ENCODE measurements around the gene PRKAR1A.
"Not testable (repeated sequence)": the region's sequence is repeated elsewhere in the genome, so short reads cannot be mapped to it uniquely, and the experiment has no call there.

PRKAR1A gene

DNA sequence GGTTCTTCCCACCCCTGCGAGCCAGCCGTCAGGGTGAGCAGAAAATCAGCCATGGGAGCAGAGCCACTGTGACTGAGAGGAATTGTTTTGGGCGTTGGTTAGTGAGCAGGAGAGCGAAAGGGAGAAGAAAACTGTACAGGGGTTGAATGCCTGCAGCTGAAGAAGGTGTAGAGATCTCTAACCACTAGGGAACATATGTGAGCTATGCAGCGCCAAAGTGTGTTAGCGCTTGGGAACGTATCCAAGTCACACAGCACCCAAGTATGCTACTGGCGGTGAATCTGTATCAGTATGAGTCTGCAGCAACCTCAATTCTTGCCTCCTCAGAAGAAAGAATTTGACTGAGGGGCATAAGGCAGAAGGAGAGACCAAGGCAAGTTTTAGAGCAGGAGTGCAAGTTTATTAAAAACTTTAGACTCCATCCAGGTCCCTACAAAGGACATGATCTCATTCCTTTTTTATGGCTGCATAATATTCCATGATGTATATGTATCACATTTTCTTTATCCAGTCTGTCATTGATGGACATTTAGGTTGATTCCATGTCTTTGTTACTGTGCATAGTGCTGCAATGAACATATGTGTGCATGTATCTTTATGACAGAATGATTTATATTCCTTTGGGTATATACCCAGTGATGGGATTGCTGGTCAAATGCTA lies 19.7 kb upstream of the PRKAR1A start:
- not testable (repeated sequence) for H3K36me3 ChIP-seq (ENCODE audit: control insufficient read depth, insufficient read depth, low read length); H3K4me1 ChIP-seq (ENCODE audit: control insufficient read depth, insufficient read depth, low read length); H3K27ac ChIP-seq (ENCODE audit: low read depth, low read length); H3K9me3 ChIP-seq (ENCODE audit: control insufficient read depth, insufficient read depth, low read depth, low read length); H3K9ac ChIP-seq (ENCODE audit: low read length); H3K27me3 ChIP-seq (ENCODE audit: control insufficient read depth, insufficient read depth, low read length); H3K4me3 ChIP-seq (ENCODE audit: low read depth, low read length)

DNA sequence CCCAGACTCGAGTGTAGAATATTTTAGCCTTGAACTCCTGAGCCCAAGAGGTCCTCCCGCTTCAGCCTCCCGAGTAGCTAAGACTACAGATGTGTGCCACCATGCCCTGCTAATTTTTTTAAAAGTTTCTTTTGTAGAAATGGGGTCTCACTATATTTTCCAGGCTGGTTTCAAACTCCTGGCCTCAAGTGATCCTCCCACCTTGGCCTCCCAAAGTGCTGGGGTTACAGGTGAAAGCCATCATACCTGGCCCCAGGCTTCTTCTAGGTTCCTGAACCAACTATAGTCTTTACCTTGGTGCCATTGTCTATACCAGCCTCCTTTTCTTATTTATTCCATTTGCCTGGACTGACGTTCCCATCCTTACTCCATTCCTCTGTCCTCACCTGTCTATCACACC lies 17.1 kb upstream of the PRKAR1A start:
- H3K36me3 ChIP-seq (ENCODE audit: control insufficient read depth, insufficient read depth, low read length): no peaks in the 10 kb centered on the region
- no peak overlapping the region for H3K9ac ChIP-seq (ENCODE audit: low read length)
- peaks cover 6% of the 10 kb centered on the region; the same call in 1 of the 2 replicates for H3K9me3 ChIP-seq (ENCODE audit: control insufficient read depth, insufficient read depth, low read depth, low read length)
- no peaks in the 10 kb centered on the region for H3K27me3 ChIP-seq (ENCODE audit: control insufficient read depth, insufficient read depth, low read length)
- no peak overlapping the region for H3K4me3 ChIP-seq (ENCODE audit: low read depth, low read length)
- no peaks in the 10 kb centered on the region for H3K4me1 ChIP-seq (ENCODE audit: control insufficient read depth, insufficient read depth, low read length)
- no peak overlapping the region for H3K27ac ChIP-seq (ENCODE audit: low read depth, low read length)

DNA sequence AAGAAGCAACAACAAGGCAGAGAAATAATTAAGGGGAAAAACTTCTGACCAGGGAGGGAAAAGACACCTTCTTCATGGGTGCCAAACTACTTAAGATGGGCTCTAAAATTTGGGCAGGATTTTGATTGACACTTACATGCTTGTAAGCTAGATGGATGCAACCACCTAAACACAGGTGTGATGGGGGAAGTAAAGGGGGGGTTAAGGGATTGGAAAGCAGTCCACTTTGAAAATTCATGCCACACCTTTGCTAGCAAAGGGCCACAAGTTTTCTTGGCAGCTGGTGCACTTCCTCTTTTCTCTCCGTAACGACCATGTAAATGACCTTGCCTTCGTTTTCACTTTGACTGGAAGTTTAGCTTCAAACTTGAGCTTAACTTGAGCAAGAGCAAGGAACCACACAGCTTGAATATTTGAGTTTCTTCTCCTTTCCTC lies 14.3 kb upstream of the PRKAR1A start:
- no peak overlapping the region for H3K9ac ChIP-seq (ENCODE audit: low read length)
- no peak overlapping the region for H3K4me3 ChIP-seq (ENCODE audit: low read depth, low read length)
- no peaks in the 10 kb centered on the region for H3K36me3 ChIP-seq (ENCODE audit: control insufficient read depth, insufficient read depth, low read length)
- no peak overlapping the region for H3K27ac ChIP-seq (ENCODE audit: low read depth, low read length)
- no peaks in the 10 kb centered on the region for H3K4me1 ChIP-seq (ENCODE audit: control insufficient read depth, insufficient read depth, low read length)
- no peaks in the 10 kb centered on the region for H3K27me3 ChIP-seq (ENCODE audit: control insufficient read depth, insufficient read depth, low read length)
- peaks cover 6% of the 10 kb centered on the region; the same call in 1 of the 2 replicates for H3K9me3 ChIP-seq (ENCODE audit: control insufficient read depth, insufficient read depth, low read depth, low read length)

DNA sequence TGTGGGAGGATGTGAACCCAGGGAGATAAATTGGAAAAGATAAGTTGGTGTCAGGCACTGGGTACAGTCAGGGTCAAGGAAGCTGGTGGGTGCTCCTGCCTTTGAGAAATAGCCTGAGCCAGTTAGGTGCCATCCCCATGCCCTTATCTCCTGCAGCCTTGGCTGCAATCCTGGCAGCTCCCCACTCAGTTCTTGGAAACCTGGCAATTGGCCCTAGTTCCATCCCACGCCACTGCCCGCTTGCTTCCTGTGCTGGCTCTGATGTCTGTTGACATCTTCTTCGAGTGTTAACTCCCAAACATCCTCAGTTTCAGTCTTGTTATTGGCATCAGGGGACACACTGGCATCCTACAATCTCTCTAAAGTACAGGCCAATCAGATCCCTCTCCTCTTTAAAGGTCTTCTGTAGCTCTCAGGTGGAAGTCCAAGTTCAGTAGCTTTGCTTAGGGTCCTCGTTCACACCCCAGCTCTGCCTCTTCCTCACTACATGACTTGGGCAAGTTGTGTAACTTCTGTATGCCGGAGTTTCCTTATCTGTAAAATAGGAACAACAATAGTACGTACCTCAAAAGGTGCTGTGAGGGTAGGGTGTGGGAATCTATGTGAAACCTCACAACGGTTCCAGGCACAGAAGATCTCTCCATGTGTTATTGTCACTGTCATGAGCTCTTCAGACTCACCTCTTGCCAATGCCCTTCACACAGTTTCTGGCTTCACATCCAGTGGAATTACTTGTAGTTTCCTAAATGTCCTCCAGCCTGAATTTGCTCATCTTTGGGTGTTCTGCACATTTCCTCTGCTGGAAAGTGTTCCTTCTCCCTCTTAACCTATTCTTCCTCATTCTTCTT lies 13.5 kb upstream of the PRKAR1A start:
- H3K9ac ChIP-seq (ENCODE audit: low read length): no peak overlapping the region
- no peak overlapping the region for H3K27ac ChIP-seq (ENCODE audit: low read depth, low read length)

DNA sequence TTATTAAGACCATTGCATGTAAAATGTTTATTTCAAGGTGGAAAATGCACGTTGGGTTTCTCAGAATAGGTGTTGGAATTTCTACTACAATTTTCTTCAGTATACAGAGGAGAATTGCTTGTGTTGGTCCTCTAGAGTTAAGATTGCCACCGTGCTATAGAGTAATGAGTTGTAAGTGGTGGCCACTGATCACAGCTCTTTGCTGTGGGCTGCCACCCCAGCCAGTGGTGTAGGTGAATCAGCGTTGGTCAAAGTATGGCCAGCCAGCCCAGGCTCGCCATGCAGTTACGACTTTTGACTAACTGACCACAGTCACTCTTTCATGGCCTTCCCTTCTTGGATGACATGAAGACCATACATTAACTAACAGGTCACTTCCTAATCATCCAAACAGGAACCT lies 12.6 kb upstream of the PRKAR1A start:
- H3K4me3 ChIP-seq (ENCODE audit: low read depth, low read length): no peak overlapping the region
- H3K27ac ChIP-seq (ENCODE audit: low read depth, low read length): no peak overlapping the region
- no peaks in the 10 kb centered on the region for H3K36me3 ChIP-seq (ENCODE audit: control insufficient read depth, insufficient read depth, low read length)
- H3K9me3 ChIP-seq (ENCODE audit: control insufficient read depth, insufficient read depth, low read depth, low read length): peaks cover 6% of the 10 kb centered on the region; the same call in 1 of the 2 replicates
- H3K9ac ChIP-seq (ENCODE audit: low read length): no peak overlapping the region
- H3K4me1 ChIP-seq (ENCODE audit: control insufficient read depth, insufficient read depth, low read length): no peaks in the 10 kb centered on the region
- H3K27me3 ChIP-seq (ENCODE audit: control insufficient read depth, insufficient read depth, low read length): no peaks in the 10 kb centered on the region

More for the DNA sequence above, 13.5 kb upstream of the PRKAR1A start:
- Histone ChIP-seq H3K27me3 (ENCODE audit: control insufficient read depth, insufficient read depth, low read length) (no peaks in the 10 kb centered on the region), H3K36me3 (ENCODE audit: control insufficient read depth, insufficient read depth, low read length) (no peaks in the 10 kb centered on the region), H3K4me3 (ENCODE audit: low read depth, low read length) (no peak overlapping the region), H3K4me1 (ENCODE audit: control insufficient read depth, insufficient read depth, low read length) (no peaks in the 10 kb centered on the region), H3K9me3 (ENCODE audit: control insufficient read depth, insufficient read depth, low read depth, low read length) (peaks cover 6% of the 10 kb centered on the region; the same call in 1 of the 2 replicates)

DNA sequence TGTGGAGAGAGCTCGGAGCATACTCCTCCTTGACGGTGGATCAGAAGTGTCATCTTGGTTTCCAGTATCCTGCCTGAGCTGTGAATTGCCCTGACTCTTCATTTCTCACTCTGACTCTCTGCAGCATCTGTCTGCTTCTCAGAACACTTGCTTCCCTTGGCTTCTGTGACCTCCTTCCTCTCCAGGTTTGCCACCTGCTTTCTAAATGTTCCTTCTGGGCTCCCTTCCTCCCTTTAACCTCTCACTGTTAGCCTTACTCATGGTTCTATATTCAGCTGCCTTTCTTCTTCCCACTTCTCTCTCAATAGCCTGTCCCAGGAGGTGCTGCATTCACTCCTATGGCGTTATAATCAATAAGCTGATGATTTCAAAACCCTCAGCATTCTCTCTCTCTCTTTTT lies 11.2 kb upstream of the PRKAR1A start:
- H3K9ac ChIP-seq (ENCODE audit: low read length): no peak overlapping the region
- H3K4me3 ChIP-seq (ENCODE audit: low read depth, low read length): no peak overlapping the region
- H3K9me3 ChIP-seq (ENCODE audit: control insufficient read depth, insufficient read depth, low read depth, low read length): peaks cover 4% of the 10 kb centered on the region; the same call in 1 of the 2 replicates
- H3K4me1 ChIP-seq (ENCODE audit: control insufficient read depth, insufficient read depth, low read length): no peaks in the 10 kb centered on the region
- H3K27me3 ChIP-seq (ENCODE audit: control insufficient read depth, insufficient read depth, low read length): no peaks in the 10 kb centered on the region
- H3K36me3 ChIP-seq (ENCODE audit: control insufficient read depth, insufficient read depth, low read length): no peaks in the 10 kb centered on the region
- no peak overlapping the region for H3K27ac ChIP-seq (ENCODE audit: low read depth, low read length)

DNA sequence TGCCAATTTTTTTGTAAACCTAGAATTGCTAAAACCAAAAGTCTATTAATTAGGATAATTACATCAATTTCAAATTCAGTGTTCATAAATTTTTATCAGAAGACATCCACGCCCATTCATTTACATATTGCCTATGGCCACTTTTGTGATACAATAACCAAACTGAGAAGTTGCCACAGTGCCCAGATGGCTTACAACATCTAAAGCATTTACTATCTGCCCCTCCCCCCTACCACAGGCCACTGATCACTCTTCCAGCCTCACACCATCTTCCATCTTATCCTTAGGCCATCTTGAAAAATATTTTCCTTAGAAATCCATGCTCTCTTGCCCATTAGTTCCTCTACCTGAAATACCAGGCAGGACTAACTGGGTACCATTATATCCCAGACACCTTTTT lies 6.3 kb upstream of the PRKAR1A start:
- peaks cover 9% of the 10 kb centered on the region for H3K4me1 ChIP-seq (ENCODE audit: control insufficient read depth, insufficient read depth, low read length)
- no peaks in the 10 kb centered on the region for H3K36me3 ChIP-seq (ENCODE audit: control insufficient read depth, insufficient read depth, low read length)
- no peak overlapping the region for H3K4me3 ChIP-seq (ENCODE audit: low read depth, low read length)
- no peak overlapping the region for H3K27ac ChIP-seq (ENCODE audit: low read depth, low read length)
- no peaks in the 10 kb centered on the region for H3K9me3 ChIP-seq (ENCODE audit: control insufficient read depth, insufficient read depth, low read depth, low read length)
- no peak overlapping the region for H3K9ac ChIP-seq (ENCODE audit: low read length)
- H3K27me3 ChIP-seq (ENCODE audit: control insufficient read depth, insufficient read depth, low read length): no peaks in the 10 kb centered on the region

DNA sequence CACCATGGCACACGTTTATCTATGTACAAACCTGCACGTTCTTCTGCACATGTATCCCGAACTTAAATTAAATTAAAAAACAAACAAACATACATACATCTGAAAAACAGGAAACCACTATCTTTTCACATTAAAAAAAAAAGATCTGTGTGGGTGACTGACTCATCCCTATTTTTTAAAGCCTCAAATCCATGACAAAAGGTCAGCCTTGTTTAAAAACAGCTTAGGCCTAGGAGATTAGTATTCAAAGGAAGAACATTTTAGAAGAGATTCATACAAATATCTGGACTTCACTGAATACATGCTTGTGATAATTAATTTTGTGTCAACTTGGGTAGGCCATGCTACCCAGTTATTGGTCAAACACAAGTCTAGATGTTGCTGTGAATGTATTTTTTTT lies 4.7 kb upstream of the PRKAR1A start:
- H3K4me1 ChIP-seq (ENCODE audit: control insufficient read depth, insufficient read depth, low read length): peaks cover 14% of the 10 kb centered on the region
- H3K9me3 ChIP-seq (ENCODE audit: control insufficient read depth, insufficient read depth, low read depth, low read length): no peaks in the 10 kb centered on the region
- H3K9ac ChIP-seq (ENCODE audit: low read length): no peak overlapping the region
- no peak overlapping the region for H3K27ac ChIP-seq (ENCODE audit: low read depth, low read length)
- no peaks in the 10 kb centered on the region for H3K27me3 ChIP-seq (ENCODE audit: control insufficient read depth, insufficient read depth, low read length)
- H3K36me3 ChIP-seq (ENCODE audit: control insufficient read depth, insufficient read depth, low read length): no peaks in the 10 kb centered on the region
- H3K4me3 ChIP-seq (ENCODE audit: low read depth, low read length): no peak overlapping the region

DNA sequence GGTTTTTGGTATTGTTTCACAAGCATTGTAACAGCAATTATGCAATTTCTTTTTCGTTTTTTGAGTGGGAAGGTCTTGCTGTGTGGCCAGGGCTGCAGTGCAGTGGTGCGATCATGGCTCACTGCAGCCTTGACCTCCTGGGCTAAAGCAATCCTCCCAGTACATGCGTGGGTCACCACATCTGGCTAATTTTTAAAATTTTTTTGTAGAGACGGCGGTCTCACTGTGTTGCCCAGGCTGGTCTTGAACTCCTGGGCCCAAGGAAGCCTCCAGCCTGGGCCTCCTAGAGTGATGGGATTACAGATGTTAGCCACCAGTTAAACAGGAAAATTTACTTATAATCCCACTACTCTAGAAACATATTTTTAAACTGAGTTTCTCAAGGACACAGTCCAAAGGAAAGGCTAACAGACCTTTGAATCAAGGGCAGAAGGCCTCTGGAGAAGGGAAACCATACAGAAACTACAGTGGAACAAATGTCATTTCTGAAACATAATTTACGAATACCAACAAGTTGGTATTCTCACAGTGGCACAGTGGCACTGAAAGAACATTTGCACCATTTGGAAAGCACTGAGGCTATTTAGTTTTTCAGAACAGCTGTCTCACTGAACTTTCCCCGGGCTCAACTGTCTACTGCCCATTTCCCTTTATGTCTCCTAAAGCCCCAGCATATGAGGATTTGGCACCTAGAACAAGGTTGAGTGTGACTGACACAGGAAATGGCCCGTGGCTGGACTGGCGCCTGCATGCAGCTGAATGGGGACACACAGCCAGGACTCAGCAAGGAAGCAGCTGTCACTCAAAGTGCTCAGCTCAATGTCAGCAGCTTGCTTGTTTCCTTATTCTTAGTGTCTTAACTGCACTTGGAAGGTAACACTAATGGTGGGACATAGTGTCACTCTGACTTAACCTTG lies 2.8 kb upstream of the PRKAR1A start:
- Histone ChIP-seq H3K9me3 (ENCODE audit: control insufficient read depth, insufficient read depth, low read depth, low read length) (no peaks in the 10 kb centered on the region), H3K27ac (ENCODE audit: low read depth, low read length) (no peak overlapping the region)

DNA sequence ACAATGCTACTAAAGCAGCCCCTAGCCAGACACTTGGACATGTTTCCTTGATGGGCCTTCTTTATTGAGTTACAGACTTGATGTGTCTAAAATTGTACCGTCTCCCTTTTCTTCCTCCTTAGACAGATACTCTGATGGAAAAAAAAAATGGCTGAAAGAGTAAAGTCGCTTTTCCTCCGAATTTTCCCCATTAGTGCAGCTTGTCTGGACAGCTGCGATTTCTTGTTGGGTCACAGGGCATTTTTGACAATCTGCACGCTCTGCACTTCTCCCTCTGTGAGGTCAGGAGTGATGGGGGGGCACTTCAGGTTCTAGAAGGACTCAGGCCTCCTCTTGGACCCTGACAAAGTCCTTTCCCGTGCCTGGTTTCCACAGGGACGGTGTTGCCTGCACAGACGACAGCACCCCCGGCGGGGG lies 968 bp upstream of the PRKAR1A start:
- Histone ChIP-seq H3K9ac (ENCODE audit: low read length) (peak overlapping the region; percentile 69), H3K4me1 (ENCODE audit: control insufficient read depth, insufficient read depth, low read length) (peaks cover 24% of the 10 kb centered on the region), H3K9me3 (ENCODE audit: control insufficient read depth, insufficient read depth, low read depth, low read length) (peaks cover 3% of the 10 kb centered on the region; the same call in 1 of the 2 replicates), H3K27me3 (ENCODE audit: control insufficient read depth, insufficient read depth, low read length) (no peaks in the 10 kb centered on the region), H3K4me3 (ENCODE audit: low read depth, low read length) (peak overlapping the region; percentile 84), H3K27ac (ENCODE audit: low read depth, low read length) (peak overlapping the region; percentile 93; the same call in 1 of the 2 replicates), H3K36me3 (ENCODE audit: control insufficient read depth, insufficient read depth, low read length) (peaks cover 18% of the 10 kb centered on the region)

More for the DNA sequence above, 2.8 kb upstream of the PRKAR1A start:
- Histone ChIP-seq H3K36me3 (ENCODE audit: control insufficient read depth, insufficient read depth, low read length) (no peaks in the 10 kb centered on the region), H3K4me1 (ENCODE audit: control insufficient read depth, insufficient read depth, low read length) (peaks cover 19% of the 10 kb centered on the region), H3K4me3 (ENCODE audit: low read depth, low read length) (no peak overlapping the region), H3K9ac (ENCODE audit: low read length) (no peak overlapping the region), H3K27me3 (ENCODE audit: control insufficient read depth, insufficient read depth, low read length) (no peaks in the 10 kb centered on the region)

Measured in HUES6 (cell line).